ENCODE measurements around the gene MAST2.
"Not testable (repeated sequence)": the region's sequence is repeated elsewhere in the genome, so short reads cannot be mapped to it uniquely, and the experiment has no call there.

Gene MAST2

DNA sequence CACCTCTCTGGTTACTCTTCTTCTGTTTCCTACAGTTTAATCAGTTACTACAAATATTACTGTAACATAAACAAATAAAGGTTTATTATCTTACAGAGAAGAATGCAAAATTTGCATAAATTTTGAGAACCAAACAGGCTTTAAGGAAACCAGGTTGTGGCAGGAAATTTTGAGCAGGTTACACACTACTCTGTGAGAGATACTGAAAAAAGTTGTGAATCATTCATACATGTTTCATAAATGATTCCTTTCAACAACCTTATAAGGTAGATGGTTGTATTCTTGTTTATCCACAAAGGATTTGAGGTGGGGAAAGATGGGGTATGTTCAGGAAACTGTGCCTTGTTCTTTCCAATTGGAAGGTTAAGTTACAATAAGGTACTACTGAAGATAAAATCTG, 58.6 kb downstream of the MAST2 start:
- POLR2A ChIA-PET, result no interaction called here
- CTCF ChIA-PET, result no interaction called here
- TF ChIP-seq, protein P1, sequence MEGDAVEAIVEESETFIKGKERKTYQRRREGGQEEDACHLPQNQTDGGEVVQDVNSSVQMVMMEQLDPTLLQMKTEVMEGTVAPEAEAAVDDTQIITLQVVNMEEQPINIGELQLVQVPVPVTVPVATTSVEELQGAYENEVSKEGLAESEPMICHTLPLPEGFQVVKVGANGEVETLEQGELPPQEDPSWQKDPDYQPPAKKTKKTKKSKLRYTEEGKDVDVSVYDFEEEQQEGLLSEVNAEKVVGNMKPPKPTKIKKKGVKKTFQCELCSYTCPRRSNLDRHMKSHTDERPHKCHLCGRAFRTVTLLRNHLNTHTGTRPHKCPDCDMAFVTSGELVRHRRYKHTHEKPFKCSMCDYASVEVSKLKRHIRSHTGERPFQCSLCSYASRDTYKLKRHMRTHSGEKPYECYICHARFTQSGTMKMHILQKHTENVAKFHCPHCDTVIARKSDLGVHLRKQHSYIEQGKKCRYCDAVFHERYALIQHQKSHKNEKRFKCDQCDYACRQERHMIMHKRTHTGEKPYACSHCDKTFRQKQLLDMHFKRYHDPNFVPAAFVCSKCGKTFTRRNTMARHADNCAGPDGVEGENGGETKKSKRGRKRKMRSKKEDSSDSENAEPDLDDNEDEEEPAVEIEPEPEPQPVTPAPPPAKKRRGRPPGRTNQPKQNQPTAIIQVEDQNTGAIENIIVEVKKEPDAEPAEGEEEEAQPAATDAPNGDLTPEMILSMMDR (IDR thresholded peaks at IDR 0.05; ENCODE audit: control extremely low read depth, extremely low read depth, low read depth, missing control alignments), result no peak
- no peak for DNase-seq (ENCODE audit: extremely low spot score)

- DNase-seq (ENCODE audit: extremely low spot score), result no peak
- ChIA-PET POLR2A (no interaction called here), CTCF (interaction anchor here (0.8 to 1.1 kb wide), 3 partner anchors 11 to 361 kb away, joined by 3 read pairs; no protein-coding TSS in a partner anchor)
- TF ChIP-seq, protein P1 (IDR thresholded peaks at IDR 0.05; ENCODE audit: control extremely low read depth, extremely low read depth, low read depth, missing control alignments), result no peak
Measured at GRCh38 chr1:45863218-45863617, 59.8 kb downstream of the MAST2 start.

GRCh38 chr1:45864167-45865106, 61.0 kb downstream of the MAST2 start:
- ChIA-PET CTCF (interaction anchor here (0.8 to 1.3 kb wide), 2 partner anchors 12 to 22 kb away, joined by 3 read pairs; no protein-coding TSS in a partner anchor), POLR2A (no interaction called here)
- DNase-seq (ENCODE audit: extremely low spot score), result no peak
- TF ChIP-seq, protein P1 (IDR thresholded peaks at IDR 0.05; ENCODE audit: control extremely low read depth, extremely low read depth, low read depth, missing control alignments), result no peak

- TF ChIP-seq, protein P1 (IDR thresholded peaks at IDR 0.05; ENCODE audit: control extremely low read depth, extremely low read depth, low read depth, missing control alignments), result no peak
- no peak for DNase-seq (ENCODE audit: extremely low spot score)
- POLR2A ChIA-PET, result no interaction called here
- CTCF ChIA-PET, result interaction anchor here (1.0 to 1.4 kb wide), 3 partner anchors 11 to 107 kb away, joined by 3 read pairs; no protein-coding TSS in a partner anchor
Measured at GRCh38 chr1:45867697-45868348, 64.4 kb downstream of the MAST2 start.

DNA sequence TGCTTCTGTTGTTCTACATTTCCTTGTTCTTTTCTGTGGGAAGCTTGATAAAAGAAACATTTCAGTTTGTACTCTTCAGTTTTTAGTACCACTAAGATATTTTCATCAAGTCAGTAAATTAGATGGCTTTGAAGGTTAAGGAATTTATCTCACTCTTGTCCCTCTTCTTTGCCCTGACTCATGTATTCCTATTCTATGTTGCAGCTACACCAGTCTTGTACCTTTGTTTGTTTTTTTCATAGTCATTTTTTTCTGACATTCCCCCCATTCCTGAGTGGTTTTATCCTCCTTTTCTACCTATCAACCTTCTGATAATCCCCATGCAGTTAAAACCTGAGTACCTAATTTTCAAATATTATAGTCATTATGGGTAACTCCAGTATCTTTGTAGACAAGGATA, 65.4 kb downstream of the MAST2 start:
- CTCF ChIA-PET, result interaction anchor here (1.6 kb wide), 1 partner anchor 10 kb away, joined by 4 read pairs; no protein-coding TSS in a partner anchor
- DNase-seq (ENCODE audit: extremely low spot score), result no peak
- POLR2A ChIA-PET, result no interaction called here
- TF ChIP-seq, protein P1 (IDR thresholded peaks at IDR 0.05; ENCODE audit: control extremely low read depth, extremely low read depth, low read depth, missing control alignments), result no peak

GRCh38 chr1:45870500-45870899, 67.1 kb downstream of the MAST2 start:
- CTCF ChIA-PET, result no interaction called here
- TF ChIP-seq, protein P1 (IDR thresholded peaks at IDR 0.05; ENCODE audit: control extremely low read depth, extremely low read depth, low read depth, missing control alignments), result no peak
- POLR2A ChIA-PET, result no interaction called here
- no peak for DNase-seq (ENCODE audit: extremely low spot score)

DNA sequence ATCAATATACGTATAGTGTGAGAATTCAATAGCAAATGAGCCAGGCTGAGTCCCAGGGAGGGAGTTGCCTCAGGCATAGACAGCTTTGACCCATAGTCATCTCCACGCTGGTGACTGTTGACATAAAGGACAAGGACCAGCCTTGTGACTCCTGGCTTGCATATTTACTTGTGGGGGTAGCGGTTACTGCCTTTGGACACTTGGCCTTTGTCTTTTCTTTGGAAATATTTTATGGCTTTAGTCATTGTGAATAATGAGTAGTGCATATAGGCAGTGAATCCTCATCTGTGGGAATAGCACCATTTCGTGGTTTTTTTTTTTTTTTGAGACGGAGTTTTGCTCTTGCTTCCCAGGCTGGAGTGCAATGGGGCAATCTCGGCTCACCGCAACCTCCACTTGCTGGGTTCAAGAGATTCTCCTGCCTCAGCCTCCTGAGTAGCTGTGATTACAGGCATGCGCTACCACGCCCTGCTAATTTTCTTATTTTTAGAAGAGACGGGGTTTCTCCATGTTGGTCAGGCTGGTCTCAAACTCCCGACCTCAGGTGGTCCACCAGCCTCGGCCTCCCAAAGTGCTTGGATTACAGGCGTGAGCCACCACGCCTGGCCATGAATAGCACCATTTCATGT, 68.9 kb downstream of the MAST2 start:
- CTCF ChIA-PET, POLR2A ChIA-PET: not testable (repeated sequence)

More for the DNA sequence above, 68.9 kb downstream of the MAST2 start:
- DNase-seq (ENCODE audit: extremely low spot score), result not testable (repeated sequence)
